GM11168 (cell line): Measurements from ENCODE around the gene CPLANE2.
"Not testable (repeated sequence)": the region's sequence is repeated elsewhere in the genome, so short reads cannot be mapped to it uniquely, and the experiment has no call there.

Experiments
- in situ Hi-C: fragments of 300-500 bp; cut with MboI; formaldehyde crosslinking; loops from one replicate; pipeline ENCODE4 v1.12.0; 2022; ENCODE audit warnings: low sequenced_read_pairs; ENCODE audit not compliant: unreplicated experiment

The CPLANE2 gene

GRCh38 chr1:16249596-16250241 is 12.7 kb upstream of the CPLANE2 start:
- in situ Hi-C loops = no loop called here

- in situ Hi-C loops = no loop called here
Measured at GRCh38 chr1:16248603-16249516, 11.9 kb upstream of the CPLANE2 start.

GRCh38 chr1:16248007-16248436 is 11.0 kb upstream of the CPLANE2 start:
- in situ Hi-C loops = no loop called here

- in situ Hi-C loops = no loop called here
Measured at GRCh38 chr1:16247441-16247840, 10.5 kb upstream of the CPLANE2 start.

- in situ Hi-C loops = no loop called here
Measured at GRCh38 chr1:16246961-16247360, 10.0 kb upstream of the CPLANE2 start.

GRCh38 chr1:16246239-16246638 is 9.3 kb upstream of the CPLANE2 start:
- in situ Hi-C loops = not testable (repeated sequence)

GRCh38 chr1:16245476-16246196 is 8.7 kb upstream of the CPLANE2 start:
- in situ Hi-C loops = no loop called here

GRCh38 chr1:16244650-16245285 is 7.8 kb upstream of the CPLANE2 start:
- in situ Hi-C loops = no loop called here

- in situ Hi-C loops = no loop called here
Measured at GRCh38 chr1:16243936-16244649, 7.1 kb upstream of the CPLANE2 start.

- in situ Hi-C loops = no loop called here
Measured at GRCh38 chr1:16243215-16243610, 6.2 kb upstream of the CPLANE2 start.

- in situ Hi-C loops = no loop called here
Measured at GRCh38 chr1:16242556-16243214, 5.7 kb upstream of the CPLANE2 start.

- in situ Hi-C loops = no loop called here
Measured at GRCh38 chr1:16241221-16241708, 4.3 kb upstream of the CPLANE2 start.

GRCh38 chr1:16239972-16240491 is 3.0 kb upstream of the CPLANE2 start:
- in situ Hi-C loops = no loop called here

- in situ Hi-C loops = no loop called here
Measured at GRCh38 chr1:16237343-16237830, 404 bp upstream of the CPLANE2 start.

- in situ Hi-C loops = no loop called here
Measured at GRCh38 chr1:16235944-16236510, 956 bp downstream of the CPLANE2 start.

- in situ Hi-C loops = no loop called here
Measured at GRCh38 chr1:16235347-16235746, 1.6 kb downstream of the CPLANE2 start.

- in situ Hi-C loops = no loop called here
Measured at GRCh38 chr1:16233431-16233830, 3.6 kb downstream of the CPLANE2 start.

GRCh38 chr1:16232316-16232710 is 4.7 kb downstream of the CPLANE2 start:
- in situ Hi-C loops = no loop called here
